ENCODE measurements around the gene FITM1. TPM values are rescaled to one million over a fixed set of nuclear protein-coding genes. Genes with fewer than 3 reads are reported as not detected.

Gene FITM1
- total and polyA plus RNA-seq, 2 donors (not counting 3 experiments of a cell fraction or from before 2014, with no cell fraction given): 0.54 TPM; not detected in 1

DNA sequence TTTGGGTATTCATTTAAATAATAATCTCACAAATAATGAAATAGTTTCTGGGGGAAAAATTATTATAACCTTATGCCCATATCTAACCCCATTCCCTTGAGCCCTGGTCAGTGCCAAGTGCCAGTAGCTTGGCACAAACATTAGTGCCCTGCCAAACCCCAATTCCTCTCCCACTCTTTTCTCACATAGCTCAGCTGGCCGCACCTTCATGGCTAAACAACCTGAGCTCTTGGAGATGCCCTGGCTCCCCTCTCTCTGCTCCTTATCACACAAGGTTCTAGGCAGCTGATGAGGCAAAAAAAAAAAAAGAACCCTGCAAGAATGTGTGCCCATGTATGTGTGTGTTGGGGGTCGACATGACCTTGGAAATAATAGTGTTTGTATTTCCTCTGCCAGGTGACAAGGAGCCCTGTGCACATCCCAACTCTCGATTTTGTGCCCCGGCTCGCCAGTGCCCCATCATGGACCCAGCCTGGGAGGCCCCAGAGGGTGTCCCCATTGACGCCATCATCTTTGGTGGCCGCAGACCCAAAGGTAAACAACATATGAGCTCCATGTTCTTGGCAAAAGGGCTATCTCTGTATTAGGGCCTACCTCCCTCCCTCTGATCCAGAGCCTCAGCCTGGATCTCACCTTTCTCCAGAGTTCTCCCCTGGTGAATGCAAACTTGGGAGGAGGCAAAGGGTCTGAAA lies 28.0 kb upstream of the FITM1 start:
- no TSS peak for BruUV-seq (replicated peaks)
- dilution Hi-C loops (cut with MboI; ENCODE audit: extremely low pct_ligation_motif_present, low sequenced_read_pairs) (no loop called here), intact Hi-C loops (cut with micrococcal nuclease) (no loop called here)
- no peak overlapping the region for H3K4me2 ChIP-seq (ENCODE audit: insufficient read depth, low read length)
- ChIA-PET POLR2A (interaction anchor here (1.4 kb wide), 1 partner anchor 8 kb away, joined by 4 read pairs; the partner anchor contains the start of gene PCK2), CTCF (interaction anchor here (1.5 to 11.7 kb wide), 2 partner anchors 12 to 46 kb away, joined by 3 to 420 read pairs; no protein-coding TSS in a partner anchor)
- H2AFZ ChIP-seq (ENCODE audit: low read depth, low read length): no peak overlapping the region
- H3K9ac ChIP-seq (replicated peaks; ENCODE audit: extremely low read depth, insufficient read depth, low read length): no peak overlapping the region
- FAIRE-seq (no peak), DNase-seq (ENCODE audit: low read depth, low spot score) (no peak)
- TF ChIP-seq MAX (IDR thresholded peaks at IDR 0.05; ENCODE audit: insufficient read depth, insufficient read length) (no peak), EZH2 (IDR thresholded peaks at IDR 0.05; ENCODE audit: borderline replicate concordance, low read depth, low read length, severe bottlenecking) (no peak), FOS (IDR thresholded peaks at IDR 0.05; ENCODE audit: borderline replicate concordance, insufficient read depth, low read length) (no peak), JUN (IDR thresholded peaks at IDR 0.05; ENCODE audit: borderline replicate concordance, insufficient read depth, insufficient read length, low read depth) (no peak), POLR2A (IDR thresholded peaks at IDR 0.05; ENCODE audit: low read depth, low read length) (no peak), MYC (IDR thresholded peaks at IDR 0.05; ENCODE audit: low read depth, low read length) (no peak), POLR2AphosphoS5 (IDR thresholded peaks at IDR 0.05; ENCODE audit: insufficient read depth, low read depth, low read length) (no peak), GATA2 (IDR thresholded peaks at IDR 0.05; ENCODE audit: insufficient read depth, insufficient read length, low read depth, low read length) (no peak)
- TF ChIP-seq, protein P1, sequence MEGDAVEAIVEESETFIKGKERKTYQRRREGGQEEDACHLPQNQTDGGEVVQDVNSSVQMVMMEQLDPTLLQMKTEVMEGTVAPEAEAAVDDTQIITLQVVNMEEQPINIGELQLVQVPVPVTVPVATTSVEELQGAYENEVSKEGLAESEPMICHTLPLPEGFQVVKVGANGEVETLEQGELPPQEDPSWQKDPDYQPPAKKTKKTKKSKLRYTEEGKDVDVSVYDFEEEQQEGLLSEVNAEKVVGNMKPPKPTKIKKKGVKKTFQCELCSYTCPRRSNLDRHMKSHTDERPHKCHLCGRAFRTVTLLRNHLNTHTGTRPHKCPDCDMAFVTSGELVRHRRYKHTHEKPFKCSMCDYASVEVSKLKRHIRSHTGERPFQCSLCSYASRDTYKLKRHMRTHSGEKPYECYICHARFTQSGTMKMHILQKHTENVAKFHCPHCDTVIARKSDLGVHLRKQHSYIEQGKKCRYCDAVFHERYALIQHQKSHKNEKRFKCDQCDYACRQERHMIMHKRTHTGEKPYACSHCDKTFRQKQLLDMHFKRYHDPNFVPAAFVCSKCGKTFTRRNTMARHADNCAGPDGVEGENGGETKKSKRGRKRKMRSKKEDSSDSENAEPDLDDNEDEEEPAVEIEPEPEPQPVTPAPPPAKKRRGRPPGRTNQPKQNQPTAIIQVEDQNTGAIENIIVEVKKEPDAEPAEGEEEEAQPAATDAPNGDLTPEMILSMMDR (IDR thresholded peaks at IDR 0.05; ENCODE audit: extremely low read depth in 1 of 2, insufficient read depth in 1 of 2, low read depth in 1 of 2, low read length in 2 of 2): no peak
- H3K9me3 ChIP-seq (replicated peaks; ENCODE audit: control insufficient read depth, insufficient read depth, low read length): no peaks in the 10 kb centered on the region
- no peak overlapping the region for H3K27ac ChIP-seq (ENCODE audit: insufficient read depth, low read depth, low read length)
- no peaks in the 10 kb centered on the region for H3K27me3 ChIP-seq (ENCODE audit: control insufficient read depth in 2 of 2, insufficient read depth in 2 of 2, low read length in 2 of 2)
- H3K9me1 ChIP-seq (replicated peaks; ENCODE audit: control insufficient read depth, extremely low read depth, insufficient read depth, low read length): no peaks in the 10 kb centered on the region
- H3K4me3 ChIP-seq (replicated peaks in 1 of 3; ENCODE audit: insufficient read depth in 1 of 3, low read depth in 1 of 3, low read length in 3 of 3): no peak overlapping the region
- H3K4me1 ChIP-seq (ENCODE audit: control insufficient read depth, extremely low read depth, insufficient read depth, low read length): peaks cover 11% of the 10 kb centered on the region
- no peaks in the 10 kb centered on the region for H4K20me1 ChIP-seq (replicated peaks; ENCODE audit: control insufficient read depth, extremely low read depth, insufficient read depth, low read length)
- H3K36me3 ChIP-seq (ENCODE audit: control insufficient read depth in 2 of 2, extremely low read depth in 1 of 2, insufficient read depth in 2 of 2, low read length in 2 of 2): peaks cover 0 to 2% of the 10 kb centered on the region in 2 experiments
- H3K79me2 ChIP-seq (ENCODE audit: control insufficient read depth, insufficient read depth, low read length): no peaks in the 10 kb centered on the region
